Motor neuron (in vitro differentiated cells): ENCODE data around the gene ALB. TPM values are rescaled to one million over a fixed set of nuclear protein-coding genes. Genes with fewer than 3 reads are reported as not detected.

Source experiments
- ATAC-seq, 8 experiments: fragments of 200-7000 bp; cut with Tn5 transposase; replicated peaks in 6 of 8; 2 replicates each; pipeline ENCODE4 v1.8.0; 2021; ENCODE audit warnings: mild to moderate bottlenecking in 8 of 8, moderate library complexity in 8 of 8
- H3K27ac ChIP-seq, 2 donors: fragments of 250-450 bp; sonication (Bioruptor Pico); 2 replicates each; pipeline ENCODE4 v1.9.0; 2021; ENCODE audit warnings: antibody characterized with exemption in 2 of 2, mild to moderate bottlenecking in 2 of 2, moderate library complexity in 1 of 2
- H3K4me1 ChIP-seq, 2 donors: fragments of 250-450 bp; sonication (Bioruptor Pico); replicated peaks in 1 of 2; 2 replicates each; pipeline ENCODE4 v1.6.1; 2021; ENCODE audit warnings: antibody characterized with exemption in 2 of 2, mild to moderate bottlenecking in 2 of 2, moderate library complexity in 1 of 2
- H3K4me3 ChIP-seq, 5 donors: fragments of 250-450 bp; sonication (Bioruptor Pico); 2 replicates each; pipeline ENCODE4 v1.9.0; 2021; ENCODE audit warnings: antibody characterized with exemption in 5 of 5, mild to moderate bottlenecking in 5 of 5, moderate library complexity in 4 of 5
- WGBS, 10 experiments: fragments of 450-650 bp; shearing (Covaris generic); methylation state at CpG; one replicate each; pipeline ENCODE4 v1.0.0; 2022; 5-methylcytosine and 5-hydroxymethylcytosine counted together
- in situ Hi-C, 9 experiments: fragments of 400-800 bp; cut with MboI; loops; one replicate each; pipeline ENCODE4 v1.15.0; 2021; ENCODE audit warnings: low sequenced_read_pairs in 9 of 9, low pct_unique_long_range_greater_than_20kb in 2 of 9; ENCODE audit not compliant: unreplicated experiment in 9 of 9
- total RNA-seq, 8 experiments: library from RNA; unstranded; fragments of 300-600 nt; gene quantifications; 2 replicates each; pipeline versions ENCODE4 v1.2.3 to v1.2.4, GENCODE V29; 2022

The ALB gene
- total RNA-seq, 8 experiments from 2014 or later: 0.50 to 1.8 (median 0.54) TPM; not detected in 3

GRCh38 chr4:73423184-73423583 lies 19.1 kb downstream of the ALB start:
- Histone ChIP-seq H3K27ac (no peak overlapping the region), H3K4me3 (no peak overlapping the region), H3K4me1 (no peaks in the 10 kb centered on the region)
- ATAC-seq: no peak
- in situ Hi-C loops: no loop called here

DNA sequence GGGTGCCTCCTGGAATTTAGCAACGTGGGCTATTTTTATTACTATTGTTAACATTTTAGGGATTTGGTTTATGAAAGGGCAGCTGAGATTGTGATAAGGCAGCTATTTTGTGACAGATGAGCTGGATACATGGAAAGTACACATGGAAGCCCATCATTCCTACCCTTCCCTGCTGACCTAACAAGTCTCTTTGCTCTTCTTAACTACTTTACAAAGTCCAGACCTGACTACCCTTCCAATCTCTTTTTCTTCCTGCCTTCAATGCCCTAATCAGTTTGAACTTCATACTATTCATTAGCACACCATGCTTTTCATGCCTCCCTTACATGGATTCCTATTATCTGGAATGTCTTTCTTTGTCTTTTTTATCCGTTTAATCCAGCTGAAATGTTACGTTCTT lies 22.6 kb downstream of the ALB start:
- Histone ChIP-seq H3K27ac (no peak overlapping the region), H3K4me3 (no peak overlapping the region), H3K4me1 (no peaks in the 10 kb centered on the region)
- in situ Hi-C loops: no loop called here
- ATAC-seq: no peak
- WGBS, 10 experiments: 7 to 94% (median 86%) methylated on average over 2 to 3 of the region's 3 CpGs; no CpG with 5 or more reads in 1 of the 10 experiments

GRCh38 chr4:73429118-73429517 lies 25.0 kb downstream of the ALB start:
- WGBS, 10 experiments: 17 to 100% (median 48%) methylated on average over 1 to 2 of the region's 2 CpGs; no CpG with 5 or more reads in 4 of the 10 experiments
- ATAC-seq: no peak
- in situ Hi-C loops: no loop called here
- Histone ChIP-seq H3K4me3 (no peak overlapping the region), H3K27ac (no peak overlapping the region), H3K4me1 (no peaks in the 10 kb centered on the region)

DNA sequence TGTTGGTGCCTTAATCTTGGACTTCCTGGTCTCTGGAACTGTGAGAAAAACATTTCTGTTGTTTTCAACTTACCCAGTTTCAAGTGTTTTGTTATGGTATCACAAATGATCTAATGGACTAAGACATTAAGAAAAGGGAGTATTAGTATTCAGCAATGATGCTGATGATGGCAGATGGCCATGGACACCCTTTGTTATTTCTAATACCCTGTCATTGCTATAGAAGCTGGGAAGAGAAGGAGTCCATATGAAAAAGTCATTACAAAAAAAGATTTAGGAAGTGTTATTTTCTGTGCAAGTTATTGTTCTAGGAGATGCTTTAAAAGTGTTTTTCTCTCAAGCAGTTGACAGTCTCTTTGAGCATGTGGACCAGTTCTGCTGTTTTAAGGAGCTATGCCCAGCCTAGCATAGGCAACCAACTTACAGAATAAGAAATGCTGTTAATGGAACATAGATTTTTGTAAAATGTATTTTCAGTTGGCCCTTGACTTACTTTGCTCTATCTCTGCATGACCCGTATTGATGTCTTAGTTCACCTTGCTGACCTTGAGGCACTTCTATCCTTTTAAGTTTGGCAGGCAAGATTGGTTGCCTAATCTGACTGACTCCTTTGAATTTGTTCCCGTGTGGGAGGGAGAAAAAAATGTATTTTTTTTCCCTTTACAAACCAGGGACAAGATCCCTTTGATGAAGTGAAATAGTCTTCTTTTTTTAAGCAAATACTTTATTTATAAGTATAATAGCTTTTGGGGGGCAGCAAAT lies 25.9 kb downstream of the ALB start:
- H3K4me1 ChIP-seq: no peaks in the 10 kb centered on the region
- in situ Hi-C loops: no loop called here
- no peak overlapping the region for H3K27ac ChIP-seq
- no peak overlapping the region for H3K4me3 ChIP-seq
- 0 to 83% (median 70%) methylated on average over 1 to 2 of the region's 2 CpGs; no CpG with 5 or more reads in 1 of the 10 experiments for WGBS, 10 experiments
- ATAC-seq: no peak

DNA sequence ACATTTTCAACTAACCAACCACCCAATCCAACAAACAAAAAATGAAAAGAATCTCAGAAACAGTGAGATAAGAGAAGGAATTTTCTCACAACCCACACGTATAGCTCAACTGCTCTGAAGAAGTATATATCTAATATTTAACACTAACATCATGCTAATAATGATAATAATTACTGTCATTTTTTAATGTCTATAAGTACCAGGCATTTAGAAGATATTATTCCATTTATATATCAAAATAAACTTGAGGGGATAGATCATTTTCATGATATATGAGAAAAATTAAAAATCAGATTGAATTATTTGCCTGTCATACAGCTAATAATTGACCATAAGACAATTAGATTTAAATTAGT lies 27.7 kb downstream of the ALB start:
- in situ Hi-C loops: no loop called here
- no peak for ATAC-seq
- Histone ChIP-seq H3K4me1 (no peaks in the 10 kb centered on the region), H3K27ac (no peak overlapping the region), H3K4me3 (no peak overlapping the region)
- WGBS, 10 experiments: 0 to 100% (median 83%) methylated on average over 1 of the region's 1 CpG; no CpG with 5 or more reads in 1 of the 10 experiments

- ATAC-seq: no peak
- WGBS, 10 experiments: 14 to 100% (median 70%) methylated on average over 1 to 5 of the region's 5 CpGs
- Histone ChIP-seq H3K27ac (no peak overlapping the region), H3K4me3 (no peak overlapping the region), H3K4me1 (no peaks in the 10 kb centered on the region)
- in situ Hi-C loops: no loop called here
Observed at GRCh38 chr4:73432169-73433000, 28.3 kb downstream of the ALB start.

GRCh38 chr4:73433140-73433539 lies 29.1 kb downstream of the ALB start:
- no peak for ATAC-seq
- H3K4me1 ChIP-seq: no peaks in the 10 kb centered on the region
- in situ Hi-C loops: no loop called here
- no peak overlapping the region for H3K4me3 ChIP-seq
- no peak overlapping the region for H3K27ac ChIP-seq
- WGBS, 10 experiments: 14 to 100% (median 92%) methylated on average over 1 to 2 of the region's 2 CpGs; no CpG with 5 or more reads in 1 of the 10 experiments

DNA sequence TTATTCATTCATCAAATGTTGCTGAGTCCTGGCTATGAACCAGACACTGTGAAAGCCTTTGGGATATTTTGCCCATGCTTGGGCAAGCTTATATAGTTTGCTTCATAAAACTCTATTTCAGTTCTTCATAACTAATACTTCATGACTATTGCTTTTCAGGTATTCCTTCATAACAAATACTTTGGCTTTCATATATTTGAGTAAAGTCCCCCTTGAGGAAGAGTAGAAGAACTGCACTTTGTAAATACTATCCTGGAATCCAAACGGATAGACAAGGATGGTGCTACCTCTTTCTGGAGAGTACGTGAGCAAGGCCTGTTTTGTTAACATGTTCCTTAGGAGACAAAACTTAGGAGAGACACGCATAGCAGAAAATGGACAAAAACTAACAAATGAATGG lies 30.2 kb downstream of the ALB start:
- 7 to 80% (median 53%) methylated on average over 2 to 3 of the region's 3 CpGs for WGBS, 10 experiments
- Histone ChIP-seq H3K4me1 (no peaks in the 10 kb centered on the region), H3K4me3 (no peak overlapping the region), H3K27ac (no peak overlapping the region)
- in situ Hi-C loops: no loop called here
- ATAC-seq: peak in 2 of 8 experiments; percentile 38 to 41

- H3K4me1 ChIP-seq: no peaks in the 10 kb centered on the region
- no peak for ATAC-seq
- WGBS, 10 experiments: 44 to 100% (median 100%) methylated on average over 1 of the region's 1 CpG; no CpG with 5 or more reads in 3 of the 10 experiments
- no peak within 1 kb of the TSS for H3K4me3 ChIP-seq
- H3K27ac ChIP-seq: no peak within 1 kb of the TSS
- in situ Hi-C loops: no loop called here
Observed at GRCh38 chr4:73435984-73436383, 31.9 kb downstream of the ALB start, which contains the start of gene AFP. Gene AFP (plus strand): TSS chr4:73436221. CDS start chr4:73436263, 42 bp downstream.

DNA sequence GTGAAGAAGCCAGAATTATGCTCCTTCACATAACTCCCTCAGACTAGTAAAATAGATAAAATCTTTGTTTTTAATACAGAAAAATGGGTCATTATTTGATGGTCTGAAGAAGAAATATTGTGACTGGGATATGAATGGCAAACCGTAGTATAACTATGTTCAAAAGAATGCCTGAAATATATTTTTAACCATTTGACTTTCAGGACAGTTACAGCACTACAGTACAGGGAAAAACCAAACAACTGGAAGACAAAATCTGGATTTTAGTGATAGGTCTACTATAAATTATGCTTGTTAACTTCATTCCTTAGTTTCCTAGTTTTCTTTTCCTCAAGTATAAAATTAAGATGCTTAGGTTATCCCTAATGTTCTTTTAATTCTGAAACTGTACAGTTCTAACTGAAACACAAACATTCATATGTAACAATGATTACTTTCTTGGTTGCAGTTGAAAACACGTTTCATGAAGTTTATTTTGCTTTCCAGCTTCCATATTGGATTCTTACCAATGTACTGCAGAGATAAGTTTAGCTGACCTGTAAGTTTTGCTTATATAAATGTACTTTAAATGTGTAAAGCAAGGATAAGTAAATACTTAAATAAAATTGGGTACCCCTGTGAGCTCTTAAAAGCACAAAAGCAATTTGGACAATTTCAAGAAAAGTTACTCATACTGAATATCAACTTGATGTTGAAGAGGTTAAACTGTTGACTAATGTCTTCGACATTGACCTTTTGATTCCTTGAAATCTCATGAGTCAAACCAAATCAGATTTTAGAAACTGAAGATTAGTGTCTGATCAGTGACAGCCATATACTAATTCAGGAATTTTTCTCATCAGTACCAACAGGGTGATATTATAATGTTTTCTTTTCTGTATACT lies 32.8 kb downstream of the ALB start:
- in situ Hi-C loops: no loop called here
- 11 to 100% (median 75%) methylated on average over 2 to 3 of the region's 3 CpGs for WGBS, 10 experiments
- Histone ChIP-seq H3K27ac (no peak overlapping the region), H3K4me1 (no peaks in the 10 kb centered on the region), H3K4me3 (no peak overlapping the region)
- ATAC-seq: no peak

GRCh38 chr4:73437558-73437956 lies 33.5 kb downstream of the ALB start:
- H3K4me1 ChIP-seq: no peaks in the 10 kb centered on the region
- no peak overlapping the region for H3K4me3 ChIP-seq
- in situ Hi-C loops: no loop called here
- H3K27ac ChIP-seq: no peak overlapping the region
- ATAC-seq: no peak

DNA sequence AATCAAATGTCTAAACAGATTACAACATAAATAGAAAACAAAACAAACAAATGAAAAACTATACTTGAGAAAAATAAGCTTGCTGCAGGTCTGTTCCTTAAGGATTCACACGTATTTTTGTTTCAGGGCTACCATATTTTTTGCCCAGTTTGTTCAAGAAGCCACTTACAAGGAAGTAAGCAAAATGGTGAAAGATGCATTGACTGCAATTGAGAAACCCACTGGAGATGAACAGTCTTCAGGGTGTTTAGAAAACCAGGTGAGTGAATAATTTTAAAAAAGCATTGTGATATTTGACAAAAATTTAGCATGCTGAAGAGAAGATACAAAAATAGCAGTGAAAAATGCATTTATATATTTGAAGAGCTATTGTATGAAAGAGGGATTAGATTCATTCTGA lies 34.0 kb downstream of the ALB start:
- 0 to 100% (median 70%) methylated on average over 1 of the region's 1 CpG for WGBS, 10 experiments
- Histone ChIP-seq H3K27ac (no peak overlapping the region), H3K4me3 (no peak overlapping the region), H3K4me1 (no peaks in the 10 kb centered on the region)
- in situ Hi-C loops: no loop called here
- ATAC-seq: no peak
